GM23338 (cell line): ENCODE results near the gene RELN. TPM values are rescaled to one million over a fixed set of nuclear protein-coding genes. Genes with fewer than 3 reads are reported as not detected.

Experiments
- ATAC-seq: fragments of 200-7000 bp; cut with Tn5 transposase; 3 replicates; pipeline ENCODE4 v1.9.1; 2020
- DNase-seq: peaks from one replicate; pipeline ENCODE4 v3.0.0-alpha.2; 2015; ENCODE audit warnings: low spot score
- H2AFZ ChIP-seq: fragments of 200-600 bp; sonication (generic); 2 replicates; pipeline ENCODE4 v1.8.0; 2016; ENCODE audit warnings: antibody characterized with exemption, mild to moderate bottlenecking, moderate library complexity
- H3F3A ChIP-seq: fragments of 200-600 bp; sonication (generic); replicated peaks from 2 replicates; pipeline ENCODE4 v1.8.0; 2017; ENCODE audit warnings: antibody characterized with exemption, mixed run types, low read depth
- H3K27ac ChIP-seq: fragments of 200-600 bp; sonication (generic); 2 replicates; pipeline ENCODE4 v1.6.1; 2016; ENCODE audit warnings: low read depth
- H3K27me3 ChIP-seq: fragments of 200-600 bp; sonication (generic); 2 replicates; pipeline ENCODE4 v1.8.0; 2016; ENCODE audit warnings: mild to moderate bottlenecking, mixed run types, moderate library complexity; ENCODE audit not compliant: insufficient read depth
- H3K36me3 ChIP-seq: fragments of 200-600 bp; sonication (generic); 2 replicates; pipeline ENCODE4 v1.8.0; 2016; ENCODE audit warnings: mild to moderate bottlenecking; ENCODE audit not compliant: insufficient read depth
- H3K4me1 ChIP-seq: fragments of 200-600 bp; sonication (generic); 2 replicates; pipeline ENCODE4 v1.8.0; 2016; ENCODE audit warnings: mild to moderate bottlenecking, moderate library complexity; ENCODE audit not compliant: insufficient read depth
- H3K4me2 ChIP-seq: fragments of 200-600 bp; sonication (generic); 2 replicates; pipeline ENCODE4 v1.7.1; 2017; ENCODE audit warnings: mixed run types
- H3K4me3 ChIP-seq: fragments of 200-600 bp; sonication (generic); 2 replicates; pipeline ENCODE4 v1.6.1; 2016; ENCODE audit warnings: mixed run types
- H3K79me2 ChIP-seq: fragments of 200-600 bp; sonication (generic); replicated peaks from 2 replicates; pipeline ENCODE4 v1.8.0; 2017; ENCODE audit warnings: mild to moderate bottlenecking; ENCODE audit not compliant: insufficient read depth
- H3K9me2 ChIP-seq: fragments of 200-600 bp; sonication (generic); 2 replicates; pipeline ENCODE4 v1.8.0; 2017; ENCODE audit not compliant: insufficient read depth
- H4K20me1 ChIP-seq: fragments of 200-600 bp; sonication (generic); replicated peaks from 2 replicates; pipeline ENCODE4 v1.8.0; 2017; ENCODE audit warnings: mild to moderate bottlenecking; ENCODE audit not compliant: insufficient read depth
- H3K27ac Mint-ChIP-seq: 2 replicates; pipeline ENCODE4 v1.8.0; 2020; ENCODE audit warnings: inconsistent platforms, mild to moderate bottlenecking, moderate library complexity, mixed read lengths
- H3K27me3 Mint-ChIP-seq: 3 replicates; pipeline ENCODE4 v1.8.0; 2022; ENCODE audit warnings: low read depth, mild to moderate bottlenecking, moderate library complexity, mixed read lengths, inconsistent platforms; ENCODE audit not compliant: insufficient read depth, poor library complexity
- H3K36me3 Mint-ChIP-seq: 3 replicates; pipeline ENCODE4 v1.8.0; 2021; ENCODE audit warnings: low read depth, mild to moderate bottlenecking, inconsistent platforms, moderate library complexity, mixed read lengths
- H3K4me1 Mint-ChIP-seq: 3 replicates; pipeline ENCODE4 v1.8.0; 2020; ENCODE audit warnings: mild to moderate bottlenecking, inconsistent platforms, mixed read lengths
- H3K4me3 Mint-ChIP-seq: 3 replicates; pipeline ENCODE4 v1.8.0; 2021; ENCODE audit warnings: moderate library complexity, mild to moderate bottlenecking, inconsistent platforms, mixed read lengths
- H3K9me3 Mint-ChIP-seq: 3 replicates; pipeline ENCODE4 v1.8.0; 2020; ENCODE audit warnings: moderate library complexity, mild to moderate bottlenecking, inconsistent platforms, mixed read lengths
- CREB1 ChIP-seq: fragments of 250-450 bp; sonication (Bioruptor Pico); IDR thresholded peaks from 2 replicates; pipeline ENCODE4 v1.5.0; 2020; ENCODE audit warnings: low read depth, mild to moderate bottlenecking, moderate library complexity
- CTCF ChIP-seq, 2 experiments: fragments of 200-600 bp in 1 of 2; sonication (generic) in 1 of 2; conservative IDR thresholded peaks; 2 replicates each; pipeline versions ENCODE4 v1.5.1 to v1.6.1; 2016 to 2017; ENCODE audit warnings: antibody characterized with exemption in 2 of 2, low read depth in 2 of 2, mild to moderate bottlenecking in 2 of 2, moderate library complexity in 1 of 2
- ETS1 ChIP-seq: IDR thresholded peaks from 2 replicates; pipeline ENCODE4 v1.6.1; 2016; ENCODE audit warnings: antibody characterized with exemption
- EZH2 ChIP-seq: fragments of 200-600 bp; sonication (generic); IDR thresholded peaks from one replicate; pipeline ENCODE4 v1.8.0; 2017; ENCODE audit warnings: antibody characterized with exemption, mild to moderate bottlenecking, low read depth; ENCODE audit not compliant: unreplicated experiment
- EZH2phosphoT487 ChIP-seq: fragments of 200-600 bp; sonication (generic); IDR thresholded peaks from one replicate; pipeline ENCODE4 v1.8.1; 2018; ENCODE audit warnings: antibody characterized with exemption; ENCODE audit not compliant: unreplicated experiment
- JUNB ChIP-seq: IDR thresholded peaks from one replicate; pipeline ENCODE4 v1.6.1; 2016; ENCODE audit warnings: antibody characterized with exemption; ENCODE audit not compliant: unreplicated experiment
- NANOG ChIP-seq: IDR thresholded peaks from 2 replicates; pipeline ENCODE4 v1.6.1; 2016; ENCODE audit warnings: antibody characterized with exemption, borderline replicate concordance
- POLR2AphosphoS5 ChIP-seq: IDR thresholded peaks from 2 replicates; pipeline ENCODE4 v1.6.1; 2016; ENCODE audit warnings: antibody characterized with exemption, low read depth
- STAT1 ChIP-seq: IDR thresholded peaks from one replicate; pipeline ENCODE4 v1.6.1; 2016; ENCODE audit warnings: antibody characterized with exemption; ENCODE audit not compliant: unreplicated experiment
- ZNF114 ChIP-seq: fragments of 250-450 bp; sonication (Bioruptor Pico); IDR thresholded peaks from 2 replicates; pipeline ENCODE4 v1.5.0; 2020; ENCODE audit warnings: mild to moderate bottlenecking, moderate library complexity
- ZNF331 ChIP-seq: fragments of 250-450 bp; sonication (Bioruptor Pico); IDR thresholded peaks from 2 replicates; pipeline ENCODE4 v1.5.0; 2020; ENCODE audit warnings: low read depth, mild to moderate bottlenecking, moderate library complexity
- ZNF462 ChIP-seq: fragments of 250-450 bp; sonication (Bioruptor Pico); IDR thresholded peaks from 2 replicates; pipeline ENCODE4 v1.5.0; 2020; ENCODE audit warnings: mild to moderate bottlenecking, moderate library complexity
- polyA plus RNA-seq: library from polyadenylated mRNA; unstranded; fragments of >200 nt; fragmentation: Nextera tagmentation; extraction: Ambion mirVana; gene quantifications from 2 replicates; pipeline ENCODE4 v1.2.1, GENCODE V29; 2016
- total RNA-seq: library from RNA; depleted of rRNA; stranded (reverse); fragments of >200 nt; shearing (Covaris generic); gene quantifications from 2 replicates; pipeline ENCODE4 v1.2.3, GENCODE V29; 2014

The RELN gene
- total and polyA plus RNA-seq, 2 experiments from 2014 or later = 0.10 to 0.76 TPM

- TF ChIP-seq CTCF (conservative IDR thresholded peaks at IDR 0.05; ENCODE audit: low read depth in 2 of 2) = no peak
Measured at GRCh38 chr7:103805346-103805745, 184.1 kb downstream of the RELN start (continued).

- Mint-ChIP-seq H3K36me3 (no peaks in the 10 kb centered on the region), H3K9me3 (0 out of 3 replicates have a peak, but pooled peaks cover 2% of the 10 kb centered on the region), H3K27me3 (no peaks in the 10 kb centered on the region), H3K27ac (no peak overlapping the region), H3K4me3 (no peak overlapping the region), H3K4me1 (peaks cover 8% of the 10 kb centered on the region)
- Histone ChIP-seq H2AFZ (no peak overlapping the region), H3K79me2 (no peaks in the 10 kb centered on the region), H3K4me3 (no peak overlapping the region), H3K4me2 (no peak overlapping the region), H3K36me3 (no peaks in the 10 kb centered on the region), H4K20me1 (no peaks in the 10 kb centered on the region; the same call in 1 of the 2 replicates), H3K27me3 (no peaks in the 10 kb centered on the region), H3F3A (no peaks in the 10 kb centered on the region), H3K27ac (no peak overlapping the region), H3K9me2 (no peaks in the 10 kb centered on the region), H3K4me1 (peaks cover 2% of the 10 kb centered on the region)
- DNase-seq (no peak), ATAC-seq (no peak)
- TF ChIP-seq JUNB (no peak), ZNF331 (CRISPR knock-in tag) (no peak), STAT1 (no peak), ETS1 (no peak), EZH2phosphoT487 (no peak), NANOG (no peak), CTCF (conservative IDR thresholded peaks at IDR 0.05; ENCODE audit: low read depth in 2 of 2) (no peak), CREB1 (CRISPR knock-in tag) (no peak), POLR2AphosphoS5 (no peak), ZNF114 (no peak), EZH2 (no peak), ZNF462 (CRISPR knock-in tag) (no peak)
Measured at GRCh38 chr7:103803631-103804030, 185.8 kb downstream of the RELN start.
